ENCODE data around the gene ASTN2.

GRCh38 chr9:116927726-116928125, 487.1 kb downstream of the ASTN2 start:
- no peak for TF ChIP-seq YY1 (IDR thresholded peaks at IDR 0.05; ENCODE audit: insufficient read depth, insufficient read length)
- no peak for TF ChIP-seq SUZ12 (IDR thresholded peaks at IDR 0.05; ENCODE audit: extremely low read depth, insufficient read depth, insufficient read length)
- no peak for TF ChIP-seq ZNF274 (IDR thresholded peaks at IDR 0.05; ENCODE audit: low read depth, low read length)

Data from NT2/D1 (cell line).